Duodenal mucosa (tissue), 2 donors: ENCODE results near the gene SLC17A7.

Source experiments
- H3K27ac ChIP-seq: one replicate; pipeline ENCODE4 v1.7.0; 2013; ENCODE audit warnings: low read depth, low read length
- H3K27me3 ChIP-seq, 2 donors: one replicate each; pipeline ENCODE4 v1.7.0; 2013; ENCODE audit warnings: low read length in 2 of 2, control low read depth in 1 of 2; ENCODE audit not compliant: insufficient read depth in 2 of 2, control insufficient read depth in 1 of 2
- H3K36me3 ChIP-seq, 2 donors: one replicate each; pipeline ENCODE4 v1.7.0; 2013; ENCODE audit warnings: low read length in 2 of 2, control low read depth in 1 of 2; ENCODE audit not compliant: insufficient read depth in 2 of 2, control insufficient read depth in 1 of 2
- H3K4me1 ChIP-seq, 2 donors: one replicate each; pipeline ENCODE4 v1.7.0; 2013; ENCODE audit warnings: low read length in 2 of 2, control low read depth in 1 of 2; ENCODE audit not compliant: insufficient read depth in 2 of 2, control insufficient read depth in 1 of 2
- H3K4me3 ChIP-seq, 2 donors: one replicate each; pipeline ENCODE4 v1.7.0; 2013; ENCODE audit warnings: low read length in 2 of 2, low read depth in 1 of 2
- H3K9ac ChIP-seq, 2 donors: one replicate each; pipeline ENCODE4 v1.7.0; 2013; ENCODE audit warnings: low read length in 2 of 2, low read depth in 1 of 2
- H3K9me3 ChIP-seq, 2 donors: one replicate each; pipeline ENCODE4 v1.7.0; 2013; ENCODE audit warnings: low read length in 2 of 2, control low read depth in 1 of 2; ENCODE audit not compliant: control insufficient read depth in 1 of 2

SLC17A7 gene

GRCh38 chr19:49409441-49410029 is 31.8 kb downstream of the SLC17A7 start:
- no peaks in the 10 kb centered on the region for H3K27me3 ChIP-seq
- no peaks in the 10 kb centered on the region for H3K9me3 ChIP-seq
- H3K27ac ChIP-seq: no peak overlapping the region
- H3K9ac ChIP-seq: no peak overlapping the region
- peaks cover 4 to 8% of the 10 kb centered on the region in 2 donors for H3K4me1 ChIP-seq
- H3K4me3 ChIP-seq: no peak overlapping the region
- no peaks in the 10 kb centered on the region for H3K36me3 ChIP-seq

GRCh38 chr19:49408816-49409440 is 32.4 kb downstream of the SLC17A7 start:
- no peak overlapping the region for H3K9ac ChIP-seq
- H3K36me3 ChIP-seq: no peaks in the 10 kb centered on the region
- no peak overlapping the region for H3K4me3 ChIP-seq
- no peak overlapping the region for H3K27ac ChIP-seq
- H3K4me1 ChIP-seq: peaks cover 4 to 8% of the 10 kb centered on the region in 2 donors
- no peaks in the 10 kb centered on the region for H3K9me3 ChIP-seq
- no peaks in the 10 kb centered on the region for H3K27me3 ChIP-seq

- H3K36me3 ChIP-seq: no peaks in the 10 kb centered on the region
- H3K4me1 ChIP-seq: peaks cover 4 to 8% of the 10 kb centered on the region in 2 donors
Measured at GRCh38 chr19:49407482-49408015, 33.8 kb downstream of the SLC17A7 start.

GRCh38 chr19:49407079-49407478 is 34.2 kb downstream of the SLC17A7 start:
- Histone ChIP-seq H3K9me3 (no peaks in the 10 kb centered on the region), H3K9ac (no peak overlapping the region), H3K27ac (no peak overlapping the region), H3K36me3 (no peaks in the 10 kb centered on the region), H3K27me3 (no peaks in the 10 kb centered on the region), H3K4me3 (no peak overlapping the region), H3K4me1 (peaks cover 4 to 8% of the 10 kb centered on the region in 2 donors)

More at GRCh38 chr19:49407482-49408015, 33.8 kb downstream of the SLC17A7 start:
- Histone ChIP-seq H3K9ac (no peak overlapping the region), H3K27ac (no peak overlapping the region), H3K9me3 (no peaks in the 10 kb centered on the region), H3K4me3 (no peak overlapping the region), H3K27me3 (no peaks in the 10 kb centered on the region)

GRCh38 chr19:49403404-49404187 is 37.7 kb downstream of the SLC17A7 start:
- Histone ChIP-seq H3K4me1 (no peaks in the 10 kb centered on the region), H3K4me3 (no peak overlapping the region), H3K36me3 (no peaks in the 10 kb centered on the region), H3K27me3 (no peaks in the 10 kb centered on the region), H3K27ac (no peak overlapping the region), H3K9ac (no peak overlapping the region), H3K9me3 (no peaks in the 10 kb centered on the region)

GRCh38 chr19:49400029-49400428 is 41.3 kb downstream of the SLC17A7 start:
- Histone ChIP-seq H3K9me3 (no peaks in the 10 kb centered on the region), H3K27ac (no peak overlapping the region), H3K36me3 (no peaks in the 10 kb centered on the region), H3K9ac (no peak overlapping the region), H3K4me1 (no peaks in the 10 kb centered on the region), H3K27me3 (no peaks in the 10 kb centered on the region), H3K4me3 (no peak overlapping the region)

- H3K27ac ChIP-seq: no peak overlapping the region
- no peaks in the 10 kb centered on the region for H3K9me3 ChIP-seq
- no peaks in the 10 kb centered on the region for H3K4me1 ChIP-seq
- H3K36me3 ChIP-seq: no peaks in the 10 kb centered on the region
- H3K9ac ChIP-seq: no peak overlapping the region
- no peak overlapping the region for H3K4me3 ChIP-seq
- no peaks in the 10 kb centered on the region for H3K27me3 ChIP-seq
Measured at GRCh38 chr19:49398931-49399330, 42.4 kb downstream of the SLC17A7 start.

GRCh38 chr19:49398001-49398615 is 43.2 kb downstream of the SLC17A7 start:
- Histone ChIP-seq H3K36me3 (no peaks in the 10 kb centered on the region), H3K9ac (no peak overlapping the region), H3K9me3 (no peaks in the 10 kb centered on the region), H3K27me3 (no peaks in the 10 kb centered on the region), H3K4me3 (no peak overlapping the region), H3K27ac (no peak overlapping the region), H3K4me1 (no peaks in the 10 kb centered on the region)

- Histone ChIP-seq H3K27me3 (no peaks in the 10 kb centered on the region), H3K4me3 (no peak overlapping the region), H3K9me3 (no peaks in the 10 kb centered on the region), H3K9ac (no peak overlapping the region), H3K36me3 (no peaks in the 10 kb centered on the region), H3K4me1 (no peaks in the 10 kb centered on the region), H3K27ac (no peak overlapping the region)
Measured at GRCh38 chr19:49396738-49397505, 44.4 kb downstream of the SLC17A7 start.
